K562 (cell line): ENCODE measurements around the gene RPS6KA2. TPM values are rescaled to one million over a fixed set of nuclear protein-coding genes. Genes with fewer than 3 reads are reported as not detected.

ENCODE experiments used
- ATAC-seq: fragments of 200-7000 bp; cut with Tn5 transposase; 3 replicates; pipeline ENCODE4 v1.9.1; 2020; ENCODE audit warnings: moderate library complexity
- BruUV-seq: library from RNA; stranded (reverse); fragments of 400-500 nt; replicated peaks from 2 replicates; lab custom pipeline; 2021; lab: Mats Ljungman, UMichigan
- CTCF ChIA-PET: fragments of 300-600 bp; formaldehyde crosslinking; extraction: SDS; loops from one replicate; lab custom pipeline; 2021; ENCODE audit warnings: low intra/inter-chr PET ratio; lab: Yijun Ruan, JAX
- POLR2A ChIA-PET: fragments of 300-600, 350-650 bp; sonication (Branson Sonifier 250); formaldehyde crosslinking; extraction: SDS; loops from one replicate; lab custom pipeline; 2021; ENCODE audit warnings: antibody characterized with exemption, inconsistent platforms; lab: Yijun Ruan, JAX
- DNase-seq, 4 experiments: peaks; one replicate each; pipeline versions ENCODE4 v3.0.0 to v3.0.0-alpha.2; 2011 to 2018; ENCODE audit warnings: low spot score in 3 of 4, mixed read lengths in 3 of 4; ENCODE audit errors: extremely low read depth in 1 of 4
- FAIRE-seq: peaks from 2 replicates; lab custom pipeline; 2011; peaks lifted over from hg19 to GRCh38; lab: Jason Lieb, UNC
- H2AFZ ChIP-seq: 2 replicates; pipeline ENCODE4 v1.6.0; 2011; ENCODE audit warnings: low read depth, low read length, control low read depth, inconsistent platforms
- H3K27ac ChIP-seq: fragments of 200-600 bp; 3 replicates; pipeline ENCODE4 v1.8.0; 2011; ENCODE audit warnings: low read depth, mild to moderate bottlenecking, control low read depth, inconsistent platforms, low read length, moderate library complexity, mixed read lengths; ENCODE audit errors: extremely low read depth
- H3K27me3 ChIP-seq, 2 experiments: fragments of 300-600 bp in 1 of 2; 2 replicates in 1 of 2; 3 replicates in 1 of 2; pipeline versions ENCODE4 v1.6.0 to v1.8.0; 2011; ENCODE audit warnings: inconsistent platforms in 2 of 2, low read length in 2 of 2, mild to moderate bottlenecking in 1 of 2, mixed read lengths in 1 of 2, moderate library complexity in 1 of 2; ENCODE audit not compliant: control insufficient read depth in 2 of 2, insufficient read depth in 2 of 2
- H3K36me3 ChIP-seq: fragments of 300-600 bp; 3 replicates; pipeline ENCODE4 v1.8.0; 2011; ENCODE audit warnings: mild to moderate bottlenecking, low read length, inconsistent platforms; ENCODE audit not compliant: control insufficient read depth, insufficient read depth
- H3K4me1 ChIP-seq, 2 experiments: fragments of 200-600 bp in 1 of 2; replicated peaks in 1 of 2; 2 replicates in 1 of 2; 3 replicates in 1 of 2; pipeline versions ENCODE4 v1.5.1 to v1.8.0; 2011; ENCODE audit warnings: inconsistent platforms in 2 of 2, low read length in 2 of 2, mild to moderate bottlenecking in 1 of 2, mixed read lengths in 1 of 2, moderate library complexity in 1 of 2; ENCODE audit not compliant: control insufficient read depth in 2 of 2, insufficient read depth in 2 of 2
- H3K4me2 ChIP-seq: 2 replicates; pipeline ENCODE4 v1.6.1; 2011; ENCODE audit warnings: low read length, control low read depth, inconsistent platforms, mixed read lengths; ENCODE audit not compliant: insufficient read depth
- H3K4me3 ChIP-seq: fragments of 200-600 bp; sonication (generic), shearing (Covaris generic); 2 replicates; pipeline ENCODE4 v1.5.1; 2016; ENCODE audit warnings: control low read depth, inconsistent platforms
- H3K79me2 ChIP-seq: fragments of 200-600 bp; 3 replicates; pipeline ENCODE4 v1.8.0; 2011; ENCODE audit warnings: low read length, inconsistent platforms; ENCODE audit not compliant: control insufficient read depth, insufficient read depth
- H3K9ac ChIP-seq, 2 experiments: 2 replicates each; pipeline versions ENCODE4 v1.6.0 to v1.6.1; 2011; ENCODE audit warnings: low read depth in 2 of 2, low read length in 2 of 2, control low read depth in 1 of 2, inconsistent platforms in 1 of 2, mild to moderate bottlenecking in 1 of 2, mixed read lengths in 1 of 2; ENCODE audit not compliant: insufficient read depth in 1 of 2
- H3K9me1 ChIP-seq: one replicate; pipeline ENCODE4 v1.6.0; 2011; ENCODE audit warnings: inconsistent platforms, mild to moderate bottlenecking, low read length, moderate library complexity; ENCODE audit not compliant: control insufficient read depth, insufficient read depth
- H3K9me3 ChIP-seq: replicated peaks from 2 replicates; pipeline ENCODE4 v1.5.1; 2011; ENCODE audit warnings: low read depth, low read length, inconsistent platforms; ENCODE audit not compliant: control insufficient read depth, insufficient read depth
- H4K20me1 ChIP-seq: replicated peaks from 2 replicates; pipeline ENCODE4 v1.6.1; 2011; ENCODE audit warnings: low read length, inconsistent platforms, mixed read lengths; ENCODE audit not compliant: control insufficient read depth, insufficient read depth
- ELK3 ChIP-seq: fragments of 450-650 bp; formaldehyde crosslinking; IDR thresholded peaks from 2 replicates; pipeline ENCODE4 v1.4.0; 2020; ENCODE audit warnings: mild to moderate bottlenecking
- ID3 ChIP-seq, 2 experiments: fragments of 250-450 bp in 1 of 2; fragments of 450-650 bp in 1 of 2; sonication (Bioruptor Pico) in 1 of 2; IDR thresholded peaks; 2 replicates each; pipeline versions ENCODE4 v1.6.1 to v1.8.0; 2016 to 2021; ENCODE audit warnings: mild to moderate bottlenecking in 2 of 2, moderate library complexity in 2 of 2, missing compliant biosample characterization in 1 of 2, missing genetic modification characterization in 1 of 2
- NR0B1 ChIP-seq: fragments of 450-650 bp; IDR thresholded peaks from one replicate; pipeline ENCODE4 v1.6.1; 2018; ENCODE audit warnings: mild to moderate bottlenecking, moderate library complexity; ENCODE audit not compliant: partially characterized antibody
- NR2C1 ChIP-seq, 2 experiments: fragments of 450-650 bp; IDR thresholded peaks; 2 replicates each; pipeline ENCODE4 v1.6.1; 2017; ENCODE audit warnings: mild to moderate bottlenecking in 2 of 2, antibody characterized with exemption in 1 of 2, inconsistent platforms in 1 of 2, missing compliant biosample characterization in 1 of 2, missing genetic modification characterization in 1 of 2
- PREB ChIP-seq: sonication (generic); formaldehyde crosslinking; IDR thresholded peaks from 2 replicates; pipeline ENCODE4 v1.8.1; 2023; ENCODE audit warnings: mild to moderate bottlenecking, missing genetic modification reagents
- RBFOX2 ChIP-seq: fragments of 200-400 bp; formaldehyde crosslinking; IDR thresholded peaks from 2 replicates; pipeline ENCODE4 v1.6.1; 2017; ENCODE audit warnings: low read depth, mild to moderate bottlenecking, low read length, moderate library complexity
- RNF2 ChIP-seq: sonication (generic); IDR thresholded peaks from 2 replicates; pipeline ENCODE4 v1.6.1; 2016
- TAF7 ChIP-seq: fragments of 450-650 bp; IDR thresholded peaks from 2 replicates; pipeline ENCODE4 v1.6.1; 2016; ENCODE audit warnings: missing genetic modification characterization, missing compliant biosample characterization
- XRCC4 ChIP-seq: IDR thresholded peaks from one replicate; pipeline ENCODE4 v1.6.1; 2011; ENCODE audit not compliant: insufficient read depth, insufficient read length; ENCODE audit errors: extremely low read depth
- WGBS: fragments of 100-300 bp; shearing (Covaris generic); methylation state at CpG from one replicate; pipeline ENCODE4 v1.1.6; 2016; ENCODE audit warnings: low coverage, mixed read lengths; ENCODE audit not compliant: insufficient coverage; ENCODE audit errors: missing lambda C conversion rate; 5-methylcytosine and 5-hydroxymethylcytosine counted together
- in situ Hi-C: fragments of 300-500 bp; cut with MboI; formaldehyde crosslinking; loops from 4 replicates; pipeline ENCODE4 v1.15.0; 2018; ENCODE audit warnings: inconsistent platforms, mixed read lengths
- intact Hi-C: fragments of 100-400 bp; cut with micrococcal nuclease; formaldehyde crosslinking; loops from 2 replicates; pipeline ENCODE4 v1.14.2; 2022
- polyA plus RNA-seq, 8 experiments: library from polyadenylated mRNA; depleted of rRNA in 4 of 8; stranded (reverse) in 5 of 8; unstranded in 3 of 8; fragments of >200 nt; fragmentation: Nextera tagmentation in 2 of 8; fragmentation: Illumina TruSeq in 1 of 8; extraction: Ambion mirVana in 2 of 8; extraction: Trizol in 1 of 8; gene quantifications; 2 replicates each; pipeline versions ENCODE4 v1.2.1 to v1.2.3, GENCODE V29; 2011 to 2014; ENCODE audit warnings: inconsistent platforms in 1 of 8, missing spikeins in 1 of 8
- total RNA-seq, 7 experiments: library from RNA; depleted of rRNA in 6 of 7; stranded (reverse); fragments of >200 nt in 6 of 7; fragmentation: Illumina TruSeq in 2 of 7; extraction: Trizol in 2 of 7; gene quantifications; 2 replicates each; pipeline versions ENCODE4 v1.2.1 to v1.2.3, GENCODE V29; 2011 to 2021; ENCODE audit warnings: low replicate concordance in 1 of 7

The RPS6KA2 gene
- total and polyA plus RNA-seq, 9 of the 15 experiments (the other 6 are each of a cell fraction or from before 2014, with no cell fraction given): 0.29 to 1.00 (median 0.53) TPM

- no peaks in the 10 kb centered on the region for H3K4me1 ChIP-seq
- ChIA-PET CTCF (no interaction called here), POLR2A (no interaction called here)
- 5% methylated on average over 3 of the region's 3 CpGs for WGBS
- no peak for ATAC-seq
- H2AFZ ChIP-seq: no peak overlapping the region
- no peak for FAIRE-seq
- no peaks in the 10 kb centered on the region for H3K79me2 ChIP-seq
- no TSS peak for BruUV-seq
- no peak overlapping the region for H3K4me2 ChIP-seq
- no peaks in the 10 kb centered on the region for H3K9me3 ChIP-seq
- no peak overlapping the region for H3K27ac ChIP-seq
- H3K4me3 ChIP-seq: no peak overlapping the region
- DNase-seq: no peak
- no peak overlapping the region for H3K9ac ChIP-seq
- H3K27me3 ChIP-seq: peaks cover 40 to 60% of the 10 kb centered on the region in 2 experiments
- H3K36me3 ChIP-seq: no peaks in the 10 kb centered on the region
- H3K9me1 ChIP-seq: no peaks in the 10 kb centered on the region
- in situ Hi-C loops (no loop called here), intact Hi-C loops (no loop called here)
- TF ChIP-seq RNF2 (no peak), NR0B1 (no peak), NR2C1 (IDR thresholded peaks at IDR 0.05) (no peak), NR2C1 (tag; IDR thresholded peaks at IDR 0.05) (no peak), ID3 (CRISPR knock-in tag; IDR thresholded peaks at IDR 0.05) (no peak), ID3 (tag; IDR thresholded peaks at IDR 0.05) (no peak), ELK3 (CRISPR knock-in tag) (no peak), RBFOX2 (no peak), TAF7 (tag) (no peak), PREB (no peak), XRCC4 (no peak)
- H4K20me1 ChIP-seq: peaks cover under 1% of the 10 kb centered on the region; the same call in 1 of the 2 replicates
These were observed 7.1 kb downstream of the RPS6KA2 start for GRCh38 chr6:166619912-166620311.
